Keratinocyte (primary cell): ENCODE results near the gene BUD23. TPM values are rescaled to one million over a fixed set of nuclear protein-coding genes. Genes with fewer than 3 reads are reported as not detected.
"Not testable (repeated sequence)": the region's sequence is repeated elsewhere in the genome, so short reads cannot be mapped to it uniquely, and the experiment has no call there.

Experiments used
- DNase-seq: peaks from one replicate; pipeline ENCODE4 v3.0.0-alpha.2; 2011; ENCODE audit warnings: low read depth, missing footprints, low spot score
- FAIRE-seq: peaks from 2 replicates; lab custom pipeline; 2011; peaks lifted over from hg19 to GRCh38; lab: Jason Lieb, UNC
- H2AFZ ChIP-seq: 2 replicates; pipeline ENCODE4 v1.6.0; 2012; ENCODE audit warnings: low read length, control low read depth, inconsistent platforms; ENCODE audit not compliant: control insufficient read depth
- H3K27ac ChIP-seq: 2 replicates; pipeline ENCODE4 v1.5.1; 2011; ENCODE audit warnings: low read length; ENCODE audit not compliant: control insufficient read depth, insufficient read depth
- H3K27me3 ChIP-seq: 3 replicates; pipeline ENCODE4 v1.6.0; 2011; ENCODE audit warnings: low read length; ENCODE audit not compliant: control insufficient read depth, insufficient read depth; ENCODE audit errors: extremely low read depth
- H3K36me3 ChIP-seq, 2 experiments: 2 replicates in 1 of 2; 3 replicates in 1 of 2; pipeline ENCODE4 v1.5.1; 2011; ENCODE audit warnings: low read length in 2 of 2, mild to moderate bottlenecking in 1 of 2; ENCODE audit not compliant: control insufficient read depth in 2 of 2, insufficient read depth in 2 of 2; ENCODE audit errors: extremely low read depth in 1 of 2
- H3K4me1 ChIP-seq: 3 replicates; pipeline ENCODE4 v1.5.1; 2011; ENCODE audit warnings: low read length; ENCODE audit not compliant: control insufficient read depth, insufficient read depth; ENCODE audit errors: extremely low read depth
- H3K4me2 ChIP-seq: 3 replicates; pipeline ENCODE4 v1.6.0; 2011; ENCODE audit warnings: low read depth, low read length; ENCODE audit not compliant: control insufficient read depth, insufficient read depth; ENCODE audit errors: extremely low read depth
- H3K4me3 ChIP-seq, 3 experiments: fragments of 200-600 bp in 1 of 3; sonication (generic) in 1 of 3; 2 replicates in 2 of 3; 3 replicates in 1 of 3; pipeline ENCODE4 v1.5.1; 2011 to 2016; ENCODE audit warnings: low read length in 3 of 3, mild to moderate bottlenecking in 3 of 3, control low read depth in 2 of 3, inconsistent platforms in 1 of 3, low read depth in 1 of 3, mixed read lengths in 1 of 3, mixed run types in 1 of 3, moderate library complexity in 1 of 3; ENCODE audit not compliant: control insufficient read depth in 2 of 3, insufficient read depth in 2 of 3; ENCODE audit errors: extremely low read depth in 1 of 3
- H3K79me2 ChIP-seq: 2 replicates; pipeline ENCODE4 v1.6.0; 2012; ENCODE audit warnings: low read length; ENCODE audit not compliant: control insufficient read depth, insufficient read depth
- H3K9ac ChIP-seq: 3 replicates; pipeline ENCODE4 v1.6.0; 2011; ENCODE audit warnings: low read length; ENCODE audit not compliant: control insufficient read depth, insufficient read depth; ENCODE audit errors: extremely low read depth
- H3K9me1 ChIP-seq: 3 replicates; pipeline ENCODE4 v1.6.0; 2011; ENCODE audit warnings: low read length; ENCODE audit not compliant: control insufficient read depth, insufficient read depth; ENCODE audit errors: extremely low read depth
- H3K9me3 ChIP-seq: 2 replicates; pipeline ENCODE4 v1.5.1; 2012; ENCODE audit warnings: low read depth, low read length; ENCODE audit not compliant: control insufficient read depth
- H4K20me1 ChIP-seq: 3 replicates; pipeline ENCODE4 v1.6.0; 2011; ENCODE audit warnings: low read length; ENCODE audit not compliant: control insufficient read depth, insufficient read depth; ENCODE audit errors: extremely low read depth
- EZH2 ChIP-seq: IDR thresholded peaks from one replicate; pipeline ENCODE4 v1.6.1; 2012; ENCODE audit warnings: inconsistent platforms, mild to moderate bottlenecking, low read length, moderate library complexity
- dilution Hi-C: fragments of 300-500 bp; cut with MboI; formaldehyde crosslinking; loops from one replicate; pipeline ENCODE4 v1.7.0; 2020; ENCODE audit warnings: low sequenced_read_pairs; ENCODE audit not compliant: extremely low pct_ligation_motif_present
- polyA plus RNA-seq, 5 experiments: library from polyadenylated mRNA; depleted of rRNA in 3 of 5; stranded (reverse) in 3 of 5; stranded (forward) in 1 of 5; unstranded in 1 of 5; fragments of >200 nt; gene quantifications; 1 replicate in 1 of 5; 2 replicates in 3 of 5; 3 replicates in 1 of 5; pipeline versions ENCODE4 v1.2.1 to v1.2.3, GENCODE V29; 2011 to 2012; ENCODE audit warnings: missing spikeins in 2 of 5, low read depth in 1 of 5, low replicate concordance in 1 of 5
- TF ChIP-seq, protein P1 (sequence below), 3 experiments: IDR thresholded peaks in 1 of 3; conservative IDR thresholded peaks in 1 of 3; optimal IDR thresholded peaks in 1 of 3; 2 replicates in 2 of 3; 3 replicates in 1 of 3; pipeline versions ENCODE3 to v1.5.1; 2011; ENCODE audit warnings: low read length in 3 of 3, mild to moderate bottlenecking in 3 of 3, moderate library complexity in 2 of 3, control low read depth in 1 of 3, inconsistent platforms in 1 of 3; ENCODE audit not compliant: insufficient read depth in 2 of 3; ENCODE audit errors: extremely low read depth in 1 of 3

BUD23 gene
- polyA plus RNA-seq, 1 donor (not counting 4 experiments of a cell fraction or from before 2014, with no cell fraction given), result 72.0 TPM

GRCh38 chr7:73652541-73652949 lies 30.9 kb upstream of the BUD23 start:
- Histone ChIP-seq H4K20me1 (no peaks in the 10 kb centered on the region), H3K9me1 (no peaks in the 10 kb centered on the region), H3K9ac (no peak overlapping the region), H3K27me3 (peaks cover 23% of the 10 kb centered on the region), H3K27ac (no peak overlapping the region), H3K79me2 (no peaks in the 10 kb centered on the region), H3K4me2 (no peak overlapping the region), H3K36me3 (no peaks in the 10 kb centered on the region), H3K4me1 (no peaks in the 10 kb centered on the region), H3K4me3 (no peak overlapping the region), H3K9me3 (no peaks in the 10 kb centered on the region), H2AFZ (no peak overlapping the region)
- no peak for DNase-seq
- dilution Hi-C loops, result no loop called here
- TF ChIP-seq, protein P1, sequence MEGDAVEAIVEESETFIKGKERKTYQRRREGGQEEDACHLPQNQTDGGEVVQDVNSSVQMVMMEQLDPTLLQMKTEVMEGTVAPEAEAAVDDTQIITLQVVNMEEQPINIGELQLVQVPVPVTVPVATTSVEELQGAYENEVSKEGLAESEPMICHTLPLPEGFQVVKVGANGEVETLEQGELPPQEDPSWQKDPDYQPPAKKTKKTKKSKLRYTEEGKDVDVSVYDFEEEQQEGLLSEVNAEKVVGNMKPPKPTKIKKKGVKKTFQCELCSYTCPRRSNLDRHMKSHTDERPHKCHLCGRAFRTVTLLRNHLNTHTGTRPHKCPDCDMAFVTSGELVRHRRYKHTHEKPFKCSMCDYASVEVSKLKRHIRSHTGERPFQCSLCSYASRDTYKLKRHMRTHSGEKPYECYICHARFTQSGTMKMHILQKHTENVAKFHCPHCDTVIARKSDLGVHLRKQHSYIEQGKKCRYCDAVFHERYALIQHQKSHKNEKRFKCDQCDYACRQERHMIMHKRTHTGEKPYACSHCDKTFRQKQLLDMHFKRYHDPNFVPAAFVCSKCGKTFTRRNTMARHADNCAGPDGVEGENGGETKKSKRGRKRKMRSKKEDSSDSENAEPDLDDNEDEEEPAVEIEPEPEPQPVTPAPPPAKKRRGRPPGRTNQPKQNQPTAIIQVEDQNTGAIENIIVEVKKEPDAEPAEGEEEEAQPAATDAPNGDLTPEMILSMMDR (optimal IDR thresholded peaks at IDR 0.05 in 1 of 3, IDR thresholded peaks at IDR 0.05 in 1 of 3, conservative IDR thresholded peaks at IDR 0.05 in 1 of 3; ENCODE audit: extremely low read depth in 1 of 3, insufficient read depth in 2 of 3, low read length in 3 of 3), result no peak
- TF ChIP-seq EZH2, result no peak
- no peak for FAIRE-seq

DNA sequence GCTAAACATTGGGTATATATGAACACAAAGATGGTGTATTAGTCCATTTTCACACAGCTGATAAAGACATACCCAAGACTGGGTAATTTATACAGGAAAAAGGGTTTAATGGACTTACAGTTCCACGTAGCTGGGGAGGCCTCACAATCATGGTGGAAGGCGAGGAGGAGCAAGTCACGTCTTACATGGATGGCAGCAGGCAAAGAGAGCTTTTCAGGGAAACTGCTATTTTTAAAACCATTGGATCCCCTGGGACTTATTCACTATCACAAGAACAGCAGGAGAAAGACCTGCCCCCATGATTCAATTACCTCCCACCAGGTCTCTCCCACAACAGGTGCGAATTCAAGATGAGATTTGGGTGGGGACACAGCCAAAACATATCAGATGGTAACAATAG lies 28.1 kb upstream of the BUD23 start:
- H3K9me1 ChIP-seq, H3K9ac ChIP-seq, H3K4me2 ChIP-seq, H3K4me3 ChIP-seq, dilution Hi-C loops, H3K9me3 ChIP-seq, H3K27ac ChIP-seq, H3K36me3 ChIP-seq, H3K27me3 ChIP-seq, H2AFZ ChIP-seq, H4K20me1 ChIP-seq, H3K79me2 ChIP-seq, FAIRE-seq, DNase-seq, H3K4me1 ChIP-seq: not testable (repeated sequence)

DNA sequence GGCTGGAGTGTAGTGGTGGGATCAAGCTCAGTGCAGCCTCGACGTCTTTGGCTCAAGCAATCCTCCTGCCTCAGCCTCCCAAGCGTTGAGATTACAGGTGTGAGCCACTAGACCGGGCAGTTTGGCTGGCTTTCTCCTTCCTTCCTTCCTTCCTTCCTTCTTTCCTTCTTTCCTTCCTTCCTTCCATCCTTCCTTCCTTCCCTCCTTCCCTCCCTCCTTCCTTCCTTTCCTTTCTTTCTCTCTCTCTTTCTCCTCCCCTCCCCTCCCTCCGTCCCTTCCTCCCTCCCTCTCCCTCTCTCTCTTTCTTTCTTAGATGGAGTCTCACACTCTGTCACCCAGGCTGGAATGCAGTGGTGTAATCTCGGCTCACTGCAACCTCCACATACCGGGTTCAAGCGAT lies 23.4 kb upstream of the BUD23 start:
- no peak overlapping the region for H3K4me2 ChIP-seq
- no peak overlapping the region for H3K4me3 ChIP-seq
- DNase-seq (no peak), FAIRE-seq (no peak)
- peaks cover 3% of the 10 kb centered on the region for H4K20me1 ChIP-seq
- H3K36me3 ChIP-seq, result no peaks in the 10 kb centered on the region
- dilution Hi-C loops, result no loop called here
- no peak overlapping the region for H3K9ac ChIP-seq
- H3K9me3 ChIP-seq, result peaks cover 2% of the 10 kb centered on the region
- H3K27ac ChIP-seq, result no peak overlapping the region
- no peak overlapping the region for H2AFZ ChIP-seq
- H3K79me2 ChIP-seq, result no peaks in the 10 kb centered on the region
- H3K27me3 ChIP-seq, result no peaks in the 10 kb centered on the region
- no peaks in the 10 kb centered on the region for H3K4me1 ChIP-seq
- no peak for TF ChIP-seq EZH2
- TF ChIP-seq, protein P1 (optimal IDR thresholded peaks at IDR 0.05 in 1 of 3, IDR thresholded peaks at IDR 0.05 in 1 of 3, conservative IDR thresholded peaks at IDR 0.05 in 1 of 3; ENCODE audit: extremely low read depth in 1 of 3, insufficient read depth in 2 of 3, low read length in 3 of 3), result no peak
- no peaks in the 10 kb centered on the region for H3K9me1 ChIP-seq

- H3K4me1 ChIP-seq, H3K4me3 ChIP-seq, H3K79me2 ChIP-seq, H4K20me1 ChIP-seq, H3K9ac ChIP-seq, H3K27ac ChIP-seq, H3K27me3 ChIP-seq, H3K9me1 ChIP-seq, H3K9me3 ChIP-seq, H2AFZ ChIP-seq, dilution Hi-C loops, H3K36me3 ChIP-seq, DNase-seq, H3K4me2 ChIP-seq, FAIRE-seq: not testable (repeated sequence)
Observed at GRCh38 chr7:73660594-73660993, 22.8 kb upstream of the BUD23 start.
